Measurements from ENCODE around the gene STUB1. TPM values are rescaled to one million over a fixed set of nuclear protein-coding genes. Genes with fewer than 3 reads are reported as not detected.
A peak's percentile ranks its signal among the peaks of the same experiment; 100 is the strongest.

STUB1 gene
- total RNA-seq, 6 experiments from 2014 or later = 37.3 to 69.6 (median 54.3) TPM

- no peak for ATAC-seq
- TF ChIP-seq, protein P1, sequence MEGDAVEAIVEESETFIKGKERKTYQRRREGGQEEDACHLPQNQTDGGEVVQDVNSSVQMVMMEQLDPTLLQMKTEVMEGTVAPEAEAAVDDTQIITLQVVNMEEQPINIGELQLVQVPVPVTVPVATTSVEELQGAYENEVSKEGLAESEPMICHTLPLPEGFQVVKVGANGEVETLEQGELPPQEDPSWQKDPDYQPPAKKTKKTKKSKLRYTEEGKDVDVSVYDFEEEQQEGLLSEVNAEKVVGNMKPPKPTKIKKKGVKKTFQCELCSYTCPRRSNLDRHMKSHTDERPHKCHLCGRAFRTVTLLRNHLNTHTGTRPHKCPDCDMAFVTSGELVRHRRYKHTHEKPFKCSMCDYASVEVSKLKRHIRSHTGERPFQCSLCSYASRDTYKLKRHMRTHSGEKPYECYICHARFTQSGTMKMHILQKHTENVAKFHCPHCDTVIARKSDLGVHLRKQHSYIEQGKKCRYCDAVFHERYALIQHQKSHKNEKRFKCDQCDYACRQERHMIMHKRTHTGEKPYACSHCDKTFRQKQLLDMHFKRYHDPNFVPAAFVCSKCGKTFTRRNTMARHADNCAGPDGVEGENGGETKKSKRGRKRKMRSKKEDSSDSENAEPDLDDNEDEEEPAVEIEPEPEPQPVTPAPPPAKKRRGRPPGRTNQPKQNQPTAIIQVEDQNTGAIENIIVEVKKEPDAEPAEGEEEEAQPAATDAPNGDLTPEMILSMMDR (IDR thresholded peaks at IDR 0.05) = no peak
- TF ChIP-seq POLR2A (IDR thresholded peaks at IDR 0.05) = no peak
- no peaks in the 10 kb centered on the region for H3K9me3 ChIP-seq
- intact Hi-C loops (cut with DNase I) = loop anchor here in 1 of 2 donors (10.0 kb wide), 1 partner anchor 48 kb away; no protein-coding TSS in a partner anchor
- no peaks in the 10 kb centered on the region for H3K36me3 ChIP-seq
- DNase-seq = peak in 1 of 3 donors; percentile 58
- WGBS (ENCODE audit: insufficient coverage, low coverage, low lambda C conversion rate, missing lambda C conversion rate) = 60% methylated on average over 1 of the region's 67 CpGs
- peaks cover 0 to 50% (median 26%) of the 10 kb centered on the region in 4 donors for H3K4me1 ChIP-seq
- no peak overlapping the region for H3K4me3 ChIP-seq
- H3K27ac ChIP-seq = no peak overlapping the region
- no peaks in the 10 kb centered on the region for H3K27me3 ChIP-seq
Observed at GRCh38 chr16:632486-633335, 47.5 kb upstream of the STUB1 start.

GRCh38 chr16:633336-634050 is 46.7 kb upstream of the STUB1 start:
- intact Hi-C loops (cut with DNase I) = loop anchor here in 1 of 2 donors (10.0 kb wide), 1 partner anchor 49 kb away; no protein-coding TSS in a partner anchor
- H3K9me3 ChIP-seq = no peaks in the 10 kb centered on the region
- no peak overlapping the region for H3K27ac ChIP-seq
- DNase-seq (peak in 1 of 3 donors; percentile 55), ATAC-seq (no peak)
- 97% methylated on average over 10 of the region's 74 CpGs for WGBS (ENCODE audit: insufficient coverage, low coverage, low lambda C conversion rate, missing lambda C conversion rate)
- TF ChIP-seq POLR2A (IDR thresholded peaks at IDR 0.05) = no peak
- TF ChIP-seq, protein P1 (IDR thresholded peaks at IDR 0.05) = no peak
- no peaks in the 10 kb centered on the region for H3K36me3 ChIP-seq
- no peak overlapping the region for H3K4me3 ChIP-seq
- peaks cover 0 to 43% (median 22%) of the 10 kb centered on the region in 4 donors for H3K4me1 ChIP-seq
- no peaks in the 10 kb centered on the region for H3K27me3 ChIP-seq

DNA sequence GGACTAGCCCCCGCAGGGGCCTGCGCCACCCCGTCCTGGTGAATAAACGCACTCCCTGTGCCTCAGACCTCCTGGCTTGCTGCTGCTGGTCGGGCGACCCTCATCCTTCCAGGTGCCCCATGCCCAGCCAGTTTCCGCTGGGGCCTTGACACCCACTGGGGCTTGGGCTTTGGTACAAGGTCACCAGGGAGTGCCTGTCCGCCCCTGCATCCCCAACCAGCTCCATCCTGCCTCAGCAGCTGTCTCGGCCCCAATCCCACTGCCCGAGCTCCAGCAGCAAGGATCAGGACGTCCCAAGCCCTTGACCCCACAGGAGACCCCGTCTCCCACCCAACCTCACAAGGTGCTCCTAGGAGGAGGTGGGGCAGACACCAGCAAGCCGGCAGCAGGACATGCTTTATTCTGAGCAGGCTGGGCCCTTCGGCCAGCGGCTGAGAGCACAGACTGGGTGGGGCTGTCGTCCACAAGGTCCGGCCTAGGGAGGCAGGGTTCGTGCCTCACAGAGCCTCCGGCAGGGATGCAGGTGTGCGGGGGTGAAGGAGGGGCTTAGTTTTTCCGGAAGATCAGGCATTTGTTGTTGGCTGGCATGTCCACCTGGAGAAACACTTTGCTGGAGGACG is 46.0 kb upstream of the STUB1 start:
- WGBS (ENCODE audit: insufficient coverage, low coverage, low lambda C conversion rate, missing lambda C conversion rate) = 73% methylated on average over 4 of the region's 22 CpGs
- DNase-seq (no peak), ATAC-seq (no peak)
- TF ChIP-seq, protein P1 (IDR thresholded peaks at IDR 0.05) = no peak
- no peak for TF ChIP-seq POLR2A (IDR thresholded peaks at IDR 0.05)
- H3K9me3 ChIP-seq = no peaks in the 10 kb centered on the region
- no peaks in the 10 kb centered on the region for H3K36me3 ChIP-seq
- H3K27ac ChIP-seq = no peak overlapping the region
- H3K4me3 ChIP-seq = no peak overlapping the region
- intact Hi-C loops (cut with DNase I) = loop anchor here in 1 of 2 donors (10.0 kb wide), 1 partner anchor 49 kb away; no protein-coding TSS in a partner anchor
- no peaks in the 10 kb centered on the region for H3K27me3 ChIP-seq
- H3K4me1 ChIP-seq = peaks cover 0 to 36% (median 16%) of the 10 kb centered on the region in 4 donors

- WGBS (ENCODE audit: insufficient coverage, low coverage, low lambda C conversion rate, missing lambda C conversion rate) = no CpG with 5 or more reads among the region's 7 CpGs
Observed at GRCh38 chr16:634996-635395, 45.2 kb upstream of the STUB1 start.

More at GRCh38 chr16:634996-635395, 45.2 kb upstream of the STUB1 start:
- H3K4me1 ChIP-seq = peaks cover 0 to 28% (median 7%) of the 10 kb centered on the region in 4 donors
- ATAC-seq (no peak), DNase-seq (no peak)
- H3K9me3 ChIP-seq = no peaks in the 10 kb centered on the region
- no peaks in the 10 kb centered on the region for H3K36me3 ChIP-seq
- intact Hi-C loops (cut with DNase I) = loop anchor here in 1 of 2 donors (10.0 kb wide), 1 partner anchor 50 kb away; no protein-coding TSS in a partner anchor
- no peak for TF ChIP-seq POLR2A (IDR thresholded peaks at IDR 0.05)
- TF ChIP-seq, protein P1 (IDR thresholded peaks at IDR 0.05) = no peak
- no peak overlapping the region for H3K27ac ChIP-seq
- H3K27me3 ChIP-seq = no peaks in the 10 kb centered on the region
- no peak overlapping the region for H3K4me3 ChIP-seq

Measured in right lobe of liver (tissue), 6 donors.